ENCODE measurements around the gene DNM1.

Gene DNM1

DNA sequence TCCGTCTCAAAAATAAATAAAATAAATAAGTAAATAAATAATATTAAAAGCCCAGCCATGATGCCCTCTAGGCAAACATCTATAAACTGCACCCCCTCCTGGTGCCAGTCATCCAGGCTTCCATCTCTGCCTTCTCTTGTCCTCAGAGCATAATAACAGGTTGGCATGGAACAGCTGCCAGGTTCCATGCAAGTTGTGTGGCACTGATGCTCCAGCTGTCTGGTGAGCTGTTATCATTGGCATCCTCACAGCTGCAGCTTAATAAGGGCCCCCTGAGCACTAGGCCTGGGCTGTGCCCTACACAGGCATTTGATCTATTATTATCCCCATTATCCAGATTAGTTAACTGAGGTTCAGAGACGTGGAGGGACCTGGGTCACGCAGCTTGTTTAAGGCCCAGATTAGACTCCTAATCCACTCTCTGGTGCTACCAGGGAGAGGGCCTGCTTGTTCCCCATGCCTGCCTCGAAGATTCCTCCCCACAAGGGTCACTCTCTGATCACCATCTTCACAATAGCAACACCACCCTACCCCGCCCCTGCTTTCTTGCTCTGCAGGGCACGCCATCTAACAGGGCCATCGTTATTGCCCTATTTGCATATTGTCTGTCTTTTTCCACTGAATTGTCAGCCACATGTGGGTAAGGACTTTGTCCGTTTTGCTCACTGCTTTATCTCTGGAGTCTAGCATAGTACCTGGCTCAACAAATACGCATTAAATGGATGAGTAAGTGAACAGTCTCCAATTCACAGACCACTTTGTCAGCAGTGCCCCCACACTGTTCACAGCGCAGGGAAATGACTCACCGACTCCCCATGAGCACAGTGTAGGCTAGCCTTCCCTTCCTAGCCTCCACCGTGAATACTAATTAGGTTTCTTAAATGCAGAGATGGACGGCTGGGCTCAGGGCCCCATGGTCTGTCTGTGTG, 1.5 kb upstream of the DNM1 start:
- TF ChIP-seq SUZ12 (IDR thresholded peaks at IDR 0.05; ENCODE audit: extremely low read depth, insufficient read depth, insufficient read length) (no peak), YY1 (IDR thresholded peaks at IDR 0.05; ENCODE audit: insufficient read depth, insufficient read length) (no peak), ZNF274 (IDR thresholded peaks at IDR 0.05; ENCODE audit: low read depth, low read length) (no peak)

DNA sequence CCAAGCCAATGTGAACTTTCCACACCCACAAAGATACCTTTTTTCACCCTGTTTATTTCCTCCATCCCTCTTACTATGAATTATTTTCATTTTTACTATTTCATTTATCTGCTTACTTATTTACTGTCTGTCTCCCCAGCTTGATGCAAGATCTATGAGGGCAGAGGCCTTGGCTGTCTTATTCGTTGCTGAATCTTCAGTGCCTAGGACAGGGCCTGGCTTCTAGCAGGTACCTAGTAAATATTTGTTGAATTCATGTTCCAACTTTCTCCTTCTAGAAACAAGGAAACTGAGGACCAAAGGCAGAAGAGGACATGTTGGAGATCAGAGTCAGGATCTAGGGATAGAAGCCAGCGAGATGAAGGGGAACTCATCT, 543 bp upstream of the DNM1 start:
- no peak for DNase-seq (ENCODE audit: low read depth, low spot score)
- H3K9ac ChIP-seq (ENCODE audit: insufficient read length, low read depth) = no peak overlapping the region
- H3K4me3 ChIP-seq (ENCODE audit: insufficient read length, low read depth) = peak overlapping the region; percentile 82
- no peaks in the 10 kb centered on the region for H3K27me3 ChIP-seq (ENCODE audit: insufficient read depth, insufficient read length)
- no peaks in the 10 kb centered on the region for H3K9me3 ChIP-seq (ENCODE audit: insufficient read depth, low read length)
- H3K36me3 ChIP-seq (ENCODE audit: insufficient read depth, insufficient read length, low read length) = peaks cover 19% of the 10 kb centered on the region
- H3K4me1 ChIP-seq (ENCODE audit: insufficient read depth, insufficient read length) = peaks cover 14% of the 10 kb centered on the region
- TF ChIP-seq YY1 (IDR thresholded peaks at IDR 0.05; ENCODE audit: insufficient read depth, insufficient read length) = no peak
- TF ChIP-seq ZNF274 (IDR thresholded peaks at IDR 0.05; ENCODE audit: low read depth, low read length) = no peak
- TF ChIP-seq SUZ12 (IDR thresholded peaks at IDR 0.05; ENCODE audit: extremely low read depth, insufficient read depth, insufficient read length) = no peak

More for the DNA sequence above, 1.5 kb upstream of the DNM1 start:
- H3K36me3 ChIP-seq (ENCODE audit: insufficient read depth, insufficient read length, low read length) = peaks cover 25% of the 10 kb centered on the region
- peaks cover 14% of the 10 kb centered on the region for H3K4me1 ChIP-seq (ENCODE audit: insufficient read depth, insufficient read length)
- no peaks in the 10 kb centered on the region for H3K9me3 ChIP-seq (ENCODE audit: insufficient read depth, low read length)
- no peak overlapping the region for H3K4me3 ChIP-seq (ENCODE audit: insufficient read length, low read depth)
- H3K27me3 ChIP-seq (ENCODE audit: insufficient read depth, insufficient read length) = no peaks in the 10 kb centered on the region
- DNase-seq (ENCODE audit: low read depth, low spot score) = no peak
- peak overlapping the region; percentile 28 for H3K9ac ChIP-seq (ENCODE audit: insufficient read length, low read depth)

DNA sequence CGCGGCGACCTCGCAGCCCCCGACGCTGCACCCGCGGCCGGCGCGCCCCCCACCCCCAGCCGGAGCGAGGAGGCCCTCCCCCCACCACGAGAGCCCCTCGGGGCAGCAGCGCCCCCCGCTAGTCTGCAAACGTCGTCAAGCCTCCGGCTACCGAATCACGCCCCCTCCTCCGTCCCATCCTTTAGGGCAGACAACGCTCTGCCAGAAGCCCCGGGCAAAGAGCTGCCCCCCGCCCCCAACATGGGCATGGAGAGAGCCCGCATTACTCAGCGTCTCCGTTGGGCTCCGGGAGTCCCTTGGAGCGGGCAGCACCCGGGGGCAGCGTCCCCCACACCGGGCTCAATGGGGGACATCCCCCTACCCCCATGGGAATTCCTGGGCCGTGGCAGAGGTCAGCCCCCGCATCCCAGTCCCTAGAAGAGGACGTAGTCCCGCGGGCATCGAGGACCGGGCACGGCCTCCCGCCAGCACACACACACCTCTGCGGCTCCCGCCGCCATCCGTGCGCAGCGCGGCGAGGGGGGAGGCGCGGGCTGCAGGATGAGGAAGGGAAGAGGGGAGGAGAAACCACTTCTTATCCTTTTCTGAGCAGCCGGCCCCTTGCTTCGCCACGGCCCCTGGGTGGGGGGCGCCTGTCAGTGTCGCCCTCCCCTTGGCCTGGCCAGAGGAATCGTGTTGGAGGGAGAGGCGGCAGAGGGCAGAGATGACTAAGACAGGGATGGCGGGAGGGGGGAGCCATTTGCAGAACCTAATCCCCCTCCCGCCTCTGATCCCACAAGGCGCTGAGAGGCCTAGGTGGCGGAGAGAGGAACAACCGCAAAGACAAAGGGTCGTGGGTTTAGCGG, 750 bp downstream of the DNM1 start:
- peaks cover 19% of the 10 kb centered on the region for H3K4me1 ChIP-seq (ENCODE audit: insufficient read depth, insufficient read length)
- no peaks in the 10 kb centered on the region for H3K27me3 ChIP-seq (ENCODE audit: insufficient read depth, insufficient read length)

GRCh38 chr9:128204858-128205257, 1.7 kb downstream of the DNM1 start:
- peaks cover 28% of the 10 kb centered on the region for H3K36me3 ChIP-seq (ENCODE audit: insufficient read depth, insufficient read length, low read length)
- H3K27me3 ChIP-seq (ENCODE audit: insufficient read depth, insufficient read length) = no peaks in the 10 kb centered on the region
- DNase-seq (ENCODE audit: low read depth, low spot score) = no peak
- no peaks in the 10 kb centered on the region for H3K9me3 ChIP-seq (ENCODE audit: insufficient read depth, low read length)
- peak overlapping the region; percentile 82 for H3K4me3 ChIP-seq (ENCODE audit: insufficient read length, low read depth)
- TF ChIP-seq ZNF274 (IDR thresholded peaks at IDR 0.05; ENCODE audit: low read depth, low read length) (no peak), SUZ12 (IDR thresholded peaks at IDR 0.05; ENCODE audit: extremely low read depth, insufficient read depth, insufficient read length) (no peak), YY1 (IDR thresholded peaks at IDR 0.05; ENCODE audit: insufficient read depth, insufficient read length) (no peak)
- peak overlapping the region; percentile 92 for H3K9ac ChIP-seq (ENCODE audit: insufficient read length, low read depth)
- H3K4me1 ChIP-seq (ENCODE audit: insufficient read depth, insufficient read length) = peaks cover 19% of the 10 kb centered on the region

More for the DNA sequence above, 750 bp downstream of the DNM1 start:
- Histone ChIP-seq H3K9me3 (ENCODE audit: insufficient read depth, low read length) (no peaks in the 10 kb centered on the region), H3K36me3 (ENCODE audit: insufficient read depth, insufficient read length, low read length) (peaks cover 20% of the 10 kb centered on the region), H3K9ac (ENCODE audit: insufficient read length, low read depth) (peak overlapping the region; percentile 92), H3K4me3 (ENCODE audit: insufficient read length, low read depth) (peak overlapping the region; percentile 82)
- TF ChIP-seq ZNF274 (IDR thresholded peaks at IDR 0.05; ENCODE audit: low read depth, low read length) (no peak), SUZ12 (IDR thresholded peaks at IDR 0.05; ENCODE audit: extremely low read depth, insufficient read depth, insufficient read length) (no peak), YY1 (IDR thresholded peaks at IDR 0.05; ENCODE audit: insufficient read depth, insufficient read length) (no peak)
- no peak for DNase-seq (ENCODE audit: low read depth, low spot score)

- H3K9ac ChIP-seq (ENCODE audit: insufficient read length, low read depth) = peak overlapping the region; percentile 1
- peaks cover 19% of the 10 kb centered on the region for H3K4me1 ChIP-seq (ENCODE audit: insufficient read depth, insufficient read length)
These were observed 2.2 kb downstream of the DNM1 start for GRCh38 chr9:128205296-128205944.

GRCh38 chr9:128206484-128206883, 3.3 kb downstream of the DNM1 start:
- Histone ChIP-seq H3K4me1 (ENCODE audit: insufficient read depth, insufficient read length) (peaks cover 19% of the 10 kb centered on the region), H3K9me3 (ENCODE audit: insufficient read depth, low read length) (no peaks in the 10 kb centered on the region), H3K9ac (ENCODE audit: insufficient read length, low read depth) (peak overlapping the region; percentile 2), H3K4me3 (ENCODE audit: insufficient read length, low read depth) (no peak overlapping the region), H3K27me3 (ENCODE audit: insufficient read depth, insufficient read length) (no peaks in the 10 kb centered on the region), H3K36me3 (ENCODE audit: insufficient read depth, insufficient read length, low read length) (peaks cover 28% of the 10 kb centered on the region)
- no peak for DNase-seq (ENCODE audit: low read depth, low spot score)
- no peak for TF ChIP-seq YY1 (IDR thresholded peaks at IDR 0.05; ENCODE audit: insufficient read depth, insufficient read length)

More at GRCh38 chr9:128205296-128205944, 2.2 kb downstream of the DNM1 start:
- no peak for TF ChIP-seq ZNF274 (IDR thresholded peaks at IDR 0.05; ENCODE audit: low read depth, low read length)
- no peak for TF ChIP-seq YY1 (IDR thresholded peaks at IDR 0.05; ENCODE audit: insufficient read depth, insufficient read length)
- no peak for TF ChIP-seq SUZ12 (IDR thresholded peaks at IDR 0.05; ENCODE audit: extremely low read depth, insufficient read depth, insufficient read length)
- Histone ChIP-seq H3K4me3 (ENCODE audit: insufficient read length, low read depth) (no peak overlapping the region), H3K27me3 (ENCODE audit: insufficient read depth, insufficient read length) (no peaks in the 10 kb centered on the region), H3K9me3 (ENCODE audit: insufficient read depth, low read length) (no peaks in the 10 kb centered on the region), H3K36me3 (ENCODE audit: insufficient read depth, insufficient read length, low read length) (peaks cover 28% of the 10 kb centered on the region)
- no peak for DNase-seq (ENCODE audit: low read depth, low spot score)
